Keratinocyte (primary cell): ENCODE results near the gene SUN2.

ENCODE experiments used
- CTCF ChIP-seq, 3 experiments: IDR thresholded peaks in 1 of 3; conservative IDR thresholded peaks in 1 of 3; optimal IDR thresholded peaks in 1 of 3; 2 replicates in 2 of 3; 3 replicates in 1 of 3; pipeline versions ENCODE3 to v1.5.1; 2011; ENCODE audit warnings: low read length in 3 of 3, mild to moderate bottlenecking in 3 of 3, moderate library complexity in 2 of 3, control low read depth in 1 of 3, inconsistent platforms in 1 of 3; ENCODE audit not compliant: insufficient read depth in 2 of 3; ENCODE audit errors: extremely low read depth in 1 of 3
- EZH2 ChIP-seq: IDR thresholded peaks from one replicate; pipeline ENCODE4 v1.6.1; 2012; ENCODE audit warnings: inconsistent platforms, mild to moderate bottlenecking, low read length, moderate library complexity

DNA sequence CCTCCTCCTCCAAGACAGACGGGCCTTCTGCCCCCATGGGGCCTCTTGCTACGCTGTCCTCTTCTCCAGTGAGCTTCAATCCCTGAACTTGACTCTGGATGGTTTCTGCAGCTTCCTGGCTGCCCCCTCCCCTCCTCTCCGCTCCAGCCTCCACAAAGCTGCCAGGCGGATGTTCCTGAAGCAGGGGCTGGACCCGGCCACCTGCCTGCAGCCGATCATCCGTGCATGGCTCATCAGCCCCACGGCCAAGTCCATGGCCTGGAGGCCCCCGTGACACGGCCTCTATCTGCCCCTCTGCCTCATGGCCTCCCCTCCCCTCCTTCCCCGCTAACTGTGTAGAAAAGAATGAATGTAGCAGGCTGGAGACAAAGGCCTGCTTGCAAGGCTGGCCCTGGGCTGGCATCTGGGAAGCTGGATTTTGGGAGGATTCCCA is 6.8 kb upstream of the SUN2 start:
- TF ChIP-seq CTCF (optimal IDR thresholded peaks at IDR 0.05 in 1 of 3, IDR thresholded peaks at IDR 0.05 in 1 of 3, conservative IDR thresholded peaks at IDR 0.05 in 1 of 3; ENCODE audit: extremely low read depth in 1 of 3, insufficient read depth in 2 of 3, low read length in 3 of 3) (no peak), EZH2 (no peak)
